HG02884 (cell line): ENCODE data around the gene SAMHD1.
"Not testable (repeated sequence)": the region's sequence is repeated elsewhere in the genome, so short reads cannot be mapped to it uniquely, and the experiment has no call there.

Experiments used
- ATAC-seq: cut with Tn5 transposase; IDR thresholded peaks from one replicate; pipeline ENCODE4 v1.9.1; 2021; ENCODE audit warnings: mild to moderate bottlenecking, moderate library complexity; ENCODE audit not compliant: unreplicated experiment

SAMHD1 gene

DNA sequence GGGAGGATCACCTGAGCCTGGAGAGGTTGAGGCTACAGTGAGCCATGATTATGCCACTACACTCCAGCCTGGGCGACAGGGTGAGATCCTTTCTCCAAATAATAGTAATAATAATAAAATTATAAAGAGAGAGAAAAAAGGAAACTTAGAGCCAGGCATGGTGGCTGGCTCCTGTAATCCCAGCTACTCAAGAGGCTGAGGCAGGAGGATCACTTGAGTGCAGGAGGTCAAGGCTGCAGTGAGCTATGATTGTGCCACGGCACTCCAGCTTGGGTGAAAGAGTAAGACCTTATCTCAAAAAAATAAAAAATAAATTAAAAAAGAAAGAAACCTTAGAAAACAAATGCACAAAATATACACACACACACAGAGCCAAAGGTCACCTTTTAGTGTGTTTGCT, 5.2 kb upstream of the SAMHD1 start:
- no peak for ATAC-seq

DNA sequence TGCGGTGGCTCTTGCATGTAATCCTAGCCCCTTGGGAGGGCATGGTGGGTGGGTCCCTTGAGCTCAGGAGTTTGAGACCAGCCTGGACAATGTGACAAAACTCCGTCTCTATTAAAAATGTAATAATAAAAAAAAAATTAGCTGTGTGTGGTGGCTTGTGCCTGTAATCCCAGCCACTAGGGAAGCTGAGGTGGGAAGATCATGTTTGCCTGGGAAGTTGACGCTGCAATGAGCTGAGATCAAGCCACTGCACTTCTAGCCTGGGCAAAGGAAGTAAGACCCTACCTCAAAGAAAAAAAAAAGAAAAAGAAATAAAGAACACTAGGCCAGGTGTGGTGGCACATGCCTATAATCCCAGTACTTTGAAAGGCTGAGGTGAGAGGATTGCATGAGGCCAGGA, 4.5 kb upstream of the SAMHD1 start:
- ATAC-seq: no peak

DNA sequence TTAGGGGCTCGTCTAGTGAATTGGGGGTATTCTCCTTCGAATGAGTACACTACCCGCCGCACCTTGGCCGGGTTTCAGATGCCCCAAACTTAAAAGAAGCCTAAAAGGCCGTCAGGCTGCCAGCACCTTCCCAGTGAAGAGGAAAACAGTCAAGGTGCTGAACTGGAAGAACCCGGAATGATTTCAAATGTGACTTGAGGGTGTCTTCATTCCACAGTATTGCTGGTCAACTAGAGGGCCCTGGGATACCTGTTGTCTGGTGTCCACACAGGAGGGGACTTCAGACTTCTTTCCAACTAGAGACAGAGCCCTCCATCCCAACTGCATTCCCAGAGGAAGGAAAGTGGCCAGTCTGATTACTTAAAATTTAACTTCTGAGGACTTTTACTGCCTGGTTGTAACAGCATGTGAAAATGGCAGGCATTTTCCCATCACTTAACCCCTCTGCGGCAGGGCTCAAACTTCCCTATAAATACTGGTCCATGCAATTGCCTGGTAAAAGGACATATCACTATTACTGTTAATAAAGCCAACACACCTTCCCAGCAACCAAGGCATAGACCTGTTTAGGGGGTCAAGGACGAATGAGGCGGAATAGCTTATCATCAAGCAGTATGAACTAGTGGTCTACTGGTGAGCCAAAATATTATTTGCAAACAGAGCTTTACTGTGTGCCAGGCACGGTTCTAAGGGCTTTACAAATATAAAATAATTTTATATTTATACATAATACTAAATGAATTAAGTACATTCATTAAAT, 651 bp upstream of the SAMHD1 start:
- ATAC-seq: no peak

GRCh38 chr20:36950414-36951197, 902 bp downstream of the SAMHD1 start:
- ATAC-seq: no peak

DNA sequence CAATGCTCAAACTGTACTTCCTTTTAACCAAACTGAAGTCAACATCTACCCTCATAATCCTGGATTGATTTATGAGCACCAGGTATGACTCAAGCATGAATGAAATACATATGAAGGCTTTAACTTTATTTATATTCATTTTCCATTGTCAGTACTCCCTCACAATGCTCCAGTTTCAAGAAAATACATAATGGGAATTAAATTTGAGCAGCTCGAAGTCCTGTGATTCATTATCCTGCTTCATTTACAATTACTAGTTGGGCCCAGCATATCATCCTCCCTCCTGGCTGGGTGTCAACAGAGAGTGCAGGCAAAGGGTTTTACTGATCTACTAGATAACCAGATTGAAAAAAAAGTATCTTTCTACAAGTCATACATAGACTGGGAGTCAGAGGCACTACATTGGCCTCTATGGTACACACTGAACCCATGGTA, 10.1 kb downstream of the SAMHD1 start:
- ATAC-seq: no peak

DNA sequence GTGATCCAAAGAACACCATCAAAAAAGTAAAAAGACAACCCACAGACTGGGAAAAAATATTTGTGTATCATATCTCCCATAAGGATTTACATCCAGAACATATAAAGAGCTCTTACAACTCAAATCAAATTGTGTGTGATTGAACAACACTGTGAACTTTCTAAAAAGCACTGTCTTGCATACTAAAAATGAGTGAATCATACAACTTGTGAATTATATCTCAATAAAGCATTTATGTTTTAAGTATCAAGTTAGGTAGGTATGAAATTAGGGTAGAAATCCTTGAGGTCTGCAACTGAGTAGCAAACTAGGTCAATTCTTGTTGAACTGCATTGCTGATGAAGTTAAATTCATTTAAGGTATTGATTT, 14.1 kb downstream of the SAMHD1 start:
- ATAC-seq: no peak

GRCh38 chr20:36936761-36937401, 14.6 kb downstream of the SAMHD1 start:
- not testable (repeated sequence) for ATAC-seq

- ATAC-seq: no peak
Observed at GRCh38 chr20:36936341-36936740, 15.2 kb downstream of the SAMHD1 start.

GRCh38 chr20:36933571-36933970, 17.9 kb downstream of the SAMHD1 start:
- ATAC-seq: not testable (repeated sequence)

- ATAC-seq: no peak
Observed at GRCh38 chr20:36932476-36933426, 18.8 kb downstream of the SAMHD1 start.

- not testable (repeated sequence) for ATAC-seq
Observed at GRCh38 chr20:36932067-36932466, 19.4 kb downstream of the SAMHD1 start.

DNA sequence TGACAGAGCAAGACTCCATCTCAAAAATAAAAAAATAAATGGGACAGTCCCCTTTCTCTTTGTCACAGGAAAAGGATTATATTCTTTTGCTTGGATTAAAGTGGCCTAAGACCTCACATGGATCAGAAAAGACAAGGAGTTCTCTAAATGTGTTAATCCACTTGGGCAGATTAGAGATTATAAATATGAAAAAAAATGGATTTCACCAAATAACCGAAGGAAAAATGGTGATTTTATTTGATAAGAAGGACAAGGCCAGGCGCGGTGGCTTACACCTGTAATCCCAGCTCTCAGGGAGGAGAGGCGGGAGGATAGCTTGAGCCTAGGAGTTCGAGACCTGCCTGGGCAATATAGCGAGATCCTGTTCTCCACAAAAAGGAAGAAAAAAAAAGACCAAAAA, 21.8 kb downstream of the SAMHD1 start:
- no peak for ATAC-seq

GRCh38 chr20:36929290-36929689, 22.2 kb downstream of the SAMHD1 start:
- ATAC-seq: no peak

- no peak for ATAC-seq
Observed at GRCh38 chr20:36927704-36928103, 23.8 kb downstream of the SAMHD1 start.

GRCh38 chr20:36926653-36927200, 24.8 kb downstream of the SAMHD1 start:
- no peak for ATAC-seq

- ATAC-seq: no peak
Observed at GRCh38 chr20:36925234-36925633, 26.3 kb downstream of the SAMHD1 start.

GRCh38 chr20:36924167-36925045, 27.1 kb downstream of the SAMHD1 start:
- ATAC-seq: no peak

DNA sequence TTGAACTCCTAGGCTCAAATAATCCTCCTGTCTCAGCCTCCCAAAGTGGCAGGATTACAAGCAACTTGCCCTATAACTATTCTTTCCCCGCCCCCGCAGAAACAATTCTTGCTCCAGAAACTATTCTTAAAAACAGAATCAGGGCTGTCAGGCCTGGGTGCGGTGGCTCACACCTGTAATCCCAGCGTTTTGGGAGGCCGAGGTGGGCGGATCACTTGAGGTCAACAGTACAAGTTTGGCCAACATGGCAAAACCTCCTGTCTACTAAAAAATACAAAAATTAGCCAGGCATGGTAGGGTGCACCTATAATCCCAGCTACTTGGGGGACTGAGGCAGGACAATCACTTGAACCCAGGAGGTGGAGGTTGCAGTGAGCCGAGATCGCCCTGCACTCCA, 31.2 kb downstream of the SAMHD1 start:
- no peak for ATAC-seq

DNA sequence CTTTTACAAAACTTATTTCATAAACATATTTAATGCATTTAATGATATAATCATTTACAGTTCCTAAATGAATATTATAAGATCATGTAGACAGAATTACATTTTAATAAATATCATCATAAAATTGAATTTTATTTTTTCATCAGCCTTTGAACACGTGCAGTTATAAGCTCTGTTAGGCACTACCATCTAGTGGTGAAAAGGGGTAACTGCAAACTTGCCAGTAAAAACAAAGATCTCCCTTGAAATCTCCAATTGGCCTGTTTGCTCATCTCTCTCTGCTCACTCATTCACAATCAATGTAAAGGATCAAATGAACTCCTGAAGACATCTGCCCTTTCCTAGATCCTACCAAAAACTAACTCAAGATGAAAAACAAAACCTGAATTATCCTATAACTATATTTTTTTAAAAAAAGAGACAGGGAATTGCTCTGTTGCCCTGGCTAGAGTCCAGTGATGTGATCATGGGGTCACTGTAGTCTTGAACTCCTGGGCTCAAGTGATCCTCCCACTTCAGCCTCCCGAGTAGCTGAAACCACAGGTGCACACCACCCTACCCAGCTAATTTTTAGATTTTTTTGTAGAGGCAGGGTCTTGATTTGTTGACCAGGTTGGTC, 31.7 kb downstream of the SAMHD1 start:
- ATAC-seq: no peak
